Kidney tubule cell (primary cell): Measurements from ENCODE around the gene SMS.
"Not testable (repeated sequence)": the region's sequence is repeated elsewhere in the genome, so short reads cannot be mapped to it uniquely, and the experiment has no call there.

ENCODE experiments used
- DNase-seq: peaks from one replicate; pipeline ENCODE4 v3.0.0-alpha.2; 2018; ENCODE audit warnings: low spot score

Gene SMS

DNA sequence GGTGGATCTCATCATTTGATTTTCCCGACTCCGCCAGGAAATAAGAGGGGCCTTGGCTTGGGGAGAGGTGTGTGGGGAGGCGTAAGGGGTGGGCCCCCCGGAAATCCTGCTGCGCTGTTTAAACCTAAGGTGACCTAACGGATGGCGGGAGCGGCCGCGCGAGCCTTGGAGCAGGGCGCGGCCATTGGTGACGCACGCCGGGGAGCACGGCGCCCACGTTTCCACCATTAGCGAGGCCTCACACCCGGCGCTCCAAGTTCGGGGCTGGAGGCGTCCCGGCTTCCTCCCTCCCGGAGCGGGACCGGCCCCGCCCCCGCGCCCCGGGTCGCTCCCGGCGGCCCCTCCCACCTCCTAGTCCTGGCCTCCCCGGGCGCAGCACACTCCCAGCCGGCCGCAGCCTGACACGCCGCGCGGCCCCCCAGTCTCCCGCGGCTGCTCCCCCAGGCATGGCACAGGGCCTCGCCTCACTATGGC is at the start of gene SMS:
Gene SMS, plus strand, starts transcription at position 354 of the 474 bp plus-strand sequence. Its CDS starts 116 bp downstream, at position 470.
- peak; percentile 86 for DNase-seq

DNA sequence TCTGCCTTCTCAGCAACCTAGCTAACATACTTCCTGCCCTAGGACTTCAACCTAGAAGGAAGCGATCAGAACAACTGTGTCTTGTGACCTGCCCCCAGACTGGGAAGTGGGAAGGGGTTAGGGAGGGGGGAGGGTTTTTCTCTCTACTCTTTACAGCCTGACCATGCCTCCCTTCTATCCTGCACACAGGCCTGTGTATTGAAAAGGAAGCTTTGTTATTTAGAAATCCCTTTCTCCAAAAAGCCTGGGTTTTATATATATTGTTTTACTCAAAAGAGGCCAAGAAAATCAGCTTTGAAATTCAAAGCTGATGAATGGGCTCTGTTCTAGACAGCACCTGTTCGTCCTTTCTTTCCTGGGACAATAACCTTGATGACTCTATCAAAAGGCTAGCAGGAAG is 35.2 kb upstream of the SMS start:
- DNase-seq = peak; percentile 30

DNA sequence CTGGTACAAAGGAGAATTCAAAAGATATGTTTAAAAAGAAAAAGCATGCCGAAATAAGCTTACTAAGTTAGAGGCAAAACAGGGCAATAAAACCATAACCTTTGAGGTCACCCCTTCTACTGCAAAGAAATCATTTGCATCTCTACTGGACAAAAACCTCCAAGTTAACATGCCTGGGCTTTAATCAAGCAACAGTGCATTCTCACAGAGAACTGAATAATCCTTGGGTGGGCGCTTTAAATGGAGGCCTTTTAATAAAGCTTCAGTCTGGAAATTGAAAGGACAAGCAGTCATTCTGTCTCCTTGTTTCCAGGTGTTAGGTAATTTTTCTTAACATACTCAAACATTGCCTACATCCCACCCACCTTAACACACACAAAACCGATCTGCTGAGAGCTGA is 34.6 kb upstream of the SMS start:
- no peak for DNase-seq

DNA sequence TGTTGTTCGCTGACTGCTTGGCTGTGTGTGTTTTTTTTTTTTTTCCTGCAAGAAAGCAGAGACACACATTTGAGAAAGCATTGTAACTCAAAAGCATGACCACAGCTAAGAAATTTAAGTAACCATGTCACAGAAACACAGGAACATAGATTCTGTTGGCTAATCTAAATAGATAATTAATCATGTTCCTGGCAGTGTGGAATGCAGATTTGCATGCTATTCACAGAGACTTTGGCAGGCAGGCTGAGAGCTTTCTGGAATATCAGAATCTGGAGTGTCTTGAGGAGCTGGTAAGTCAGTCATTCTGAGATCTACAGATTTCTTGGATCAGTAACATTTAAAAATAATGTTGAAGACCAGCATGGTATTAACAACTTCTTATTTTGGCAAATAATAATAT is 33.2 kb upstream of the SMS start:
- no peak for DNase-seq

DNA sequence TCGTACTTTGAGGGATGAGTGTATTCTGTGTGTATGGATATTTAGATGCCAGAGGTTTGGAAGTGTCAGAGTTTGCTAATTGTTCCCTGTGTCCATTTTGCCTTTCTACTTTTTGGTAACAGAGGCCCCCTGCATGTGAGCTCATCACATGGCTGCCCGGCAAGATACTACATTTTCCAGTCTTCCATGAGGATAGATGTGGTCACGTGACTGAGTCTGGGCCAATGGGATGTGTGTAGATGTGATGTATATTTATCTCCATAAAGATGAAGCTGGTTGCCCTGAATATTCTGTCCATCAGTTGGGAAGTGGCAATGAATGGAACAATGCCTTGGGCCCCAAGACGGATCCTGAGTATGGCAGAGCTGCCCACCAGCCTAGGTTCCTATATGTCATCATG is 29.0 kb upstream of the SMS start:
- no peak for DNase-seq

DNA sequence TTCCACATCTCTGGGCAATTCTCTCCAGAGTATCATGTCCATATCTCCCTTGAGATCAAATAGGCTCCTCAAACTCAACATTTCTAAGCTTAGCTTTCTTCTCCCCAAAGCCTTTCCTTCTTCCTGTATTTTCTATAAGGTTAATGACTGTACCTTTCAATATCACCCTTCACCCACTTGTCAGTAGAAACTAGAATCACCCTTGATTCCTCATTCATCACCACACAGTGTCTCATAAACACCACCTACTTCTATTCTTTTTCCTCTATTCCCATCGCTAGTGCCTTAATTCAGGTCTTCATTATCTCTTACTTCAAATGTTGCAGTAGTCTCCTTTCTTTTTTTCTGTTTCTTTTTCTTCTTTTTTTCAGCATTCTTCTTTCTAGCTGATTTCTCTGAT is 28.3 kb upstream of the SMS start:
- DNase-seq = no peak

DNA sequence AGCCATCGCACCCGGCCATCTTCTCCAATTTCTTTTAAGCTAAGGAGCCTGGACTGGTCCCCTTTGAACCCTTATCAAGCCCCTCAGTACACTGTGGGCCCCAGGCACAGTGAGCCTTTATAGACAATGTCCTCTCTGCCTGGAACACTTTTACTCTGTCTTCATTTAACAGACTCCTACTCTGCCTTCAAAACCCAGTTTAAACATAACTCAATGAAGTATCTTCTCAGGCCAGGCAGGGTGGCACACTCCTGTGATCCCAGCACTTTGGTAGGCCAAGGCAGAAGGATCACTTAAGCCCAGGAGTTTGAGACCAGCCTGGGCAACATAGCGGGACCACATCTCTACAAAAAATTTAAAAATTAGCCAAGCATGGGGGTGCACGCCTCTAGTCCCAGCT is 27.5 kb upstream of the SMS start:
- no peak for DNase-seq

DNA sequence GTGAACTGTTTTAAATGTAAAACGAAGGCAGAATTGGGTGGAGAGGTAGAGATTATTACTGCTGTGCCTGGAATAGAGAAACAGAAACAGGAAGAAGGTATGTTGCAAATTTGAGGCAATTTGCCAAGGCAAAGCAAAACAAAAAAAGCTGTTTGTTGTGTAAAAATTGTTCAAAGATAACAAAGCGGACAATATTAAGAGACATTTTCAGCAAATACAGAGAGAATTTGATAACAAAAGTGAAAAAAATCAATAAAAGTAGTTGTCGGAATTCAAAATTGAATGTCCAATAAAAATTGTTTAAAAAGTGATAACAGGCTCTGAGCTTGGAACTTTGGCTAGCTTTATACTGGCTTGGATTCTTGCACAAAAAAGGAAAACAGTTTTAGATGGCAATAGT is 14.4 kb upstream of the SMS start:
- DNase-seq = no peak

DNA sequence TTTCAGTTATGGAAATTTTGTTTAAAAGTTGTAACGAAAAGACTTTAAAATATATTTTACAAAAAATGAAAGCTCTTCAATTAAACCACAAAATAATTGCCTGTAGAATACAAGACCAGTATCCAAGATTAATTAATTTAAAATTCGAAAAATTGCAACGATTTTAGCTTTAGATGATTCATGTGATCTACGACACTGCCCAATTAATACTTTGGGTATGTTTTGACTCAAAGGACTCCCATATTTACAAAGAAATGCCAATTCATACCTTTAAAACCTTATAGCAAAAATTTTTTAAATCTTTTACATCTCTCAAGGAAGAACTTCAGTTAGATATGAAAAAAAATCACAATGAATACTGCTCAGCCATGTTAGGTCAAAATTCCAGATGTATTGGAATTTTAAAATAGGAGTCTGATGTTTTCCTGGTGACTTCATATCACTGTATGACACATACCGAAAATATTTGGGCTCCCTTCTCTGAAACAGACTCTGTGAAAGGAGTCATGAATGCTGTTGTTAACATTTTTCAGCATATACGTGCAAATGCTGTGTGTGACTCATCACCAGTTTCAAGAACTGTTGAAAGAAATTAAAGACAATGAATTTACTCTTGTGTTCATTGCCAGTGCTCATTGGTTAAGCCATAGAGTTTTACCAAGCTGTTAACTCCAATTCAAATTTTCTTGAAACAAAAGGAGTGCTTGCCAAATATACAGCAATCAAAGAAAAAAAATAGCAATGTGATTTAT is 13.8 kb upstream of the SMS start:
- peak; percentile 98 for DNase-seq

DNA sequence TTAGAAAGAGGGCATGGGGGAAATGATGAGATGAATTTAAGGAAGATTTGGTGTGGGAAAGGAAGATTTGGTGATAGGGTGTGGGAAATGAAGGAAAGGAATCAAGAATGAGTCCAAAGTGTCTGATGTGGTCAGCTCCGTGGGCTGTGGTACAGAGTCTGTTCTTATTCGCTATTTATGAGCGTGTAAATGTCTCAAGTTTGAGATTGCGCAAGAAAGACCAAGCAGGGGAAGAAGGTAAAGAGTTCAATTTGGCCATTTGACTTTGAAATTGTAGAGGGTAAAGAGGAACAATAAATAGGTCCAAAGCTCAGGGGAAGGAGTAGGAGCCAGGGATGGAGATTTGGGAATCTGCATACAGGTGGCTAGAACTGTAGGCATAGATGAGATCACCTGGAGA is 11.3 kb upstream of the SMS start:
- DNase-seq = no peak

DNA sequence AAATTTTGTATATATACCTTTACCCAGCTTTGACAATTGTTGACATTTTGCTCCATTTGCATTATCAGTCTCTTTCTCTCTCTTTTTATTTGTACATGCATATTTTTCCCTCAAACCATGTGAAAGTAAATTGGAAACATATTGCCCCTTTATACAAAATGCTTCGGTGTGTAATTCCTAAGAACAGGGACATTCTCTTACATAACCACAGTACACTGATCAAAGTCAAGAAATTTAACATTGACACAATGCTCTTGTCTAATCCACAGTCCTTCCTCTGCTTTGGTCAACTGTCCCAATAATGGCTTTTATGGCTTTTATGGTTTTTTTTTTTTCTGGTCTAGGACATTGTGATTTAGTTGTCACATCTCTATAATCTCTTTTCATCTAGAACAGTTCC is 9.5 kb upstream of the SMS start:
- DNase-seq = no peak

DNA sequence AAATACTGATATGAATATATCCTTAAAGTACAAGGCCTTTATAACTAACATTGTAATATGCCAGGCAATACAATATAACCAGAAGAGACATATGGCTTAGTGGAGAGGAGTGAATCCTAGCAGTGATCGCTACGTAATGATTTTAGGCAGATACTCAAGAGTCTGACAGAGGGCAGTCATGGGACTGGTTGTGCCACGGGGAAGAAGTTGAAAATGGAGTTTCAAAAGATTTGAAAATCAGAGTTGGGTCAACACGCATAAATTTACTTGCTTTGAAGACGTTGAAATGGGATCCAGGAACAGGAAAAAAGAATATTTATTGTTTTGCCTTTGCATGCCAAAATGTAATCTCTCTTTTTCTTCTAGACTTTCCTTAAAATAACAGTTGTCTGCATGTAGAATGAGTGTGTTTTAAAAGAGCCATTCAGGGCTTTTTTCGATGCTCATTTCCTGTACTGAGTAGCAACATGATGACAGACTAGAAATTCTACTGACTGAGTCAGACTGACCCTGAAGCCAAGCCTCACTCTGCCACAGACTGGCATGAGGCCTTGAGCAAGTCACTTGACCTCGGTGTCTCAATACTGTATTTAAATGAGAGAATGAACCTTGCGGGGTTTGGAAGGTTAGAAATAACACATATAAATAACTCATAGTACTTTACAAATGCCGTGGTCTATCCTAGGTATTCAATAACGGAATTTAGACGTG is 8.1 kb upstream of the SMS start:
- DNase-seq = peak; percentile 93

DNA sequence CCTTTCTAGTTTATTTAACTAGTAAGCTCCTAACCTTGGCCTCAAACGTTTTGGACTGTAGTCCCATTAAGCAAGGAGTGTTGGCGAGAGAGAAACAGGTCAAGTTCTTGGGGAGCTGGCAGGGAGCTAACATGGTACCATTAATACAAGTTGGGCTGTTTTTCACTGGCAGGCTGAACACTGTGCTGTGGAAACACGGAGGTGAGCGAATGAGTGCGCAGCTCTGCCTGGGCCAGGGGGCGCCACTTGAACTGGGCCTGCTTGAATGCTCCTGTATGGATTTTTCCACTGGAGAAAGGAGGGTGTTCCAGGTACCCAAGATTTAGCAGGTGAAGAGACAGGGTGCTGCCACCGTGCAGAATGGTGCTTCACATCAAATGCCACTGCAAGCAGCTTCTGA is 7.4 kb upstream of the SMS start:
- DNase-seq = no peak

DNA sequence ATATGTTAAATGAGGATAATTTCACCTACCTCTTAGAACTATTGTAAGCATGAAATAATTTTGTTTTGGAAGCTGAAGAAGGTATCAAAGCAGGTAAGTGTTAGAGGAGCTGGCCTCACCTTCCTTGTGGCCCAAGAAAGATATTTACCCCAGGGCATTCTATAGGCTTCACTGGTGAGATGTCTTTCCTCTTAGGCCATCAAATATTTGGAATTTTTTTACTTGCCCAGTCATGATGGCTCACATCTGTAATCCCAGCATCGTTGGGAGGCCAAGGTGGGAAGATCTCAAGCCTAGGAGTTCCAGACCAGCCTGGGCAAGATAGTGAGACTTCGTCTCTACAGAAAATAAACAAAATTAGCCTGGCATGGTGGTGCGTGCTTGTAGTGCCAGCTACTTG is 6.1 kb upstream of the SMS start:
- peak; percentile 47 for DNase-seq

DNA sequence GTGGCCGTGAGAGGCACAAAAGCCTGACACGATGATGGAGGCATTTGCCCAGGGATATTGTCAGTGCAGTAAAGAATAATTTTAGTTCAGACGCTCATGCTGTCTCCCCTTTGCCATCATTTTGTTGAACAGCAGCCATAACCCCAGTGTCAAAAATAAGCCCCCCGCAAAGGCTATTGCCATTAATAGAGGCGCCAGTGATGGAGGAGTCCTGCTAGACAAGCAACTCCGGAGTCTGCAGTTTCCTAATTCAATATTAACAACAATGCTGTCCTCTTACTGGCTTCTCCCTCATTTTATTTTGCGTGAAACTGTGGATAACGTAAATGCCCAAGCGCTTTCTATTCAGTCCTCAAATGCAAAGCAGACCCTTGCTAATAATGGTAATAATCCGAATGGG is 603 bp upstream of the SMS start:
- DNase-seq = no peak

DNA sequence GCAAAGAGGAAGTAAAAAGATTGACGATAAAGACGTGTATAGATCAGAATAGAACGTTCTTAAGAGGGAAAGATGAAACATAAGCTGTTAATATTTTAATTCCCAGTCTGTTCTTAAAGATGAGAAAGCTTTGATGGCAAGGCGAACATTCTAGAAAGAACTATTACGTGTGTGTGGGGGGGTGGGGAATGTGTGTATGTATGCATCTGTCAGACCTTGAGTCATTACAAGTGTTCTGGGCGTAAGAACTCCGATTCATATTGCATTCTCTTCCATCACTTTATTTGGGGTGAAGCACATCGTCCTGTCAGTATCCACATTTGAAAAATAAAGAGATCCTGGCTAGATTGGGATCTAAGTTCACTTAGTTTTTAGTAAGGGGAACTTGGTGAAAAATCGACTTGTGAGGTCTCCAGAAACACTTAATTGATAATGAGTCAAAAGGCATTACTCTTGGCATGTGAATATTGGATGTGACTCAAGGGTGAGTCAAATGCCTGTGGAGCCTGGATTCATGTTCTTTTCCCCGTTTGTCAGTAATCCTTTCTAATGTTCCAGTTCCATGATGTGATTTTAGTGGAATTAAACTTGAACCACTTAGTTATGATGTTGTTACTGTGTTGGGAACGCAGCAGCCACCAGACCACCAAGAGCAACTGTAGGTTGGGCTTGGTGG is 3.1 kb downstream of the SMS start:
- DNase-seq = peak; percentile 86

DNA sequence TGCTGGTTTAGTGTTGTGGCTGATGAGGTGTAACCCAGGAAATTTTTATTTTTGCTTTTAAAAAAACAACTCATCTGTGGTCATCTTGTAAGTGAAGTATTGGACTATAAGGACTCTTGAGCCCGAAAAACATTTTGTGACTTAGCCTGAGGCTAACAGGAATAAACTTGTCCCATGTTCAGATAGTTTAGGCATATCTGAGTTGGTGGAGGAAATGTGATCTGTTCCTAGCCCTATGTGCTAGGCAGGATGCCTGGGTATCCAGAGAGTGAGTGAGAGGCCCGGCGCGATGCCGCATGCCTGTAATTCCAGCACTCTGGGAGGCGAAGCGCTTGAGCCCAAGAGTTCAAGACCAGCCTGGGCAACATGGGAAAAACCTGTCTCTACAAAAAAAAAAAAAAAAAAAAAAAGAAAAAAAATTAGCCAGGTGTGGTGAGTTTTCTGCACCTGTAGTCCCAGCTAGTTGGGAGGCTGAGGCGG is 3.7 kb downstream of the SMS start:
- DNase-seq = no peak

DNA sequence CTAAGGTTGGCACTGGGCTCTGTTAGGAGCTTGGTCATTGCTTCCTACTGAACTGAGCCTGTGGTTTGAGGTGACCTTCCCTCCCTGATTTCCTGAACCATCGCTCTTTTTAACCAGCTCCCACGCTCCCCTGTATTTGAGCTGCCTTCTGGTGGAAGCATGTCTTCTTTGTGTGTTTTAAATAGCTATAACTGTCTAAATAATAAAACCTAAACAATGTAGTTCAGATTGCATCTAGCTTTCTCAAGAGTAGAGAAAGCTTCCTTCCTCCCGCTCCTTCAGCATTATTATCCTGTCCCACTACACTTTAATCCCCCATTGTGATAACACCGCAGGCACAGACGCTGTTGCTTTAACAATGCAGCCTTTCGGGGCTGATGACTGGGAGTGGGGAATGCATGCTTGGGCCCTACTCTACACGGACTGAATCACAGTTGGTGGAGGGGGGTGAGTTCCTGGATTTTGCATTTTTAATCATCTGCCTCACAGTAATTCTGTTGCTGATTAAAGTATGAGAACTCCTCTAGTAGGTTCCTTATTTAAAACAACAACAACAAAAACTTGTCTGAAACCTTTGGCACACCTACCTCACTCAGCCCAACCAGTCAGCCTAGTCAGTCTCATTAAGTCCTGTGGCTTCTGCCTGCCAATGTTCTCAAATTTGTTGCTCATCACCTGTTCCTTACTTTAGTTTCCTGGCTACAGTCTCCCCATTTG is 6.6 kb downstream of the SMS start:
- DNase-seq = peak; percentile 42

DNA sequence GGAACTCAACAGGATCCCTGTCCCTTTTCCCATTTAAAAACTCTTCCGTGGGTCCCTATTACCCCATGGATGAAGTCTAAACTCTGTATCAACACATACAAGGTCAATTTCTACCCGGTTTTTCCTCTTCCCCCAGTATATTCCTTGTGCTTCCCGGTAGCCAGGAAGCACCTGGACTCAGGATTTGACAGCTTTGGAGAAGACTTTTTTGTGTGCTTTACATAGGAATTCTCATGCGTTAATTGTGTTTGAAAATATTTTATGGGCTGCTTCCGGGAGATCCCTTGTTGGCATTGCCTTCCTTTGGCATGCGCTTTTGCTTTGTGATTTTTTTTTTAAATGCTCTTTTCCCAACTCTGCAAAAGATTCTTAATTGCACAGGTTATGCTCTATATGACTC is 7.2 kb downstream of the SMS start:
- no peak for DNase-seq

DNA sequence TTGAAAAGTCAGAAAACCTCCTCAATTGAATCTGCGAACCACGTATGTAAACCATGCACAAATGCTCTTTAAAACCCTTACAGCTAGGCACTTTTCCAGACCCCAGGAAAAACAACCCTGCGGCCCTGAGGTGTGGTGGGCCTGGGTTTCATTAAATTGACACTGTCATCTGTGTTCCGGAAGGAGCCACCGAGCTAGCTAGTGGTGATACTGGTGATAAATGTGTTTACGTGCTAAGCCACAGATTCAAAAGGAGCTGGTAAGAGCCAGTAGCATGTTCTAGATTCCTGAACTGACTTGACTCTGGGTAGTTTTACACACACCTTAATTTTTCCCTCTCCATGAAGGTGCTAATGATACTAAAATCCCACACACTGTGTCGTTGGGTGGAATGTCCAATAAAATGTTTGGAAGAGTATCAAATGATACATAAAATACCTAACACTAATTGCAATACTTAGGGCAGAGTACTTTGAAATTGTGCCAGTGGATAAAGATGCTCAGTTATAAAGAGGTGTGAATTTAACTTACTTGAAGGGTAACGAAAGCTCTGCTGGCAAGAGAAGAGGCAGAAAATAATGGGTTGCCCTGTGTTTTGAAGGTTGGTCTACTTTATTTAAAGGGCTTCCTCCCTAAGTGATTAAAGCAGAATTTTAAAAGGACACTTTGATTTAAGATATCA is 8.5 kb downstream of the SMS start:
- no peak for DNase-seq

DNA sequence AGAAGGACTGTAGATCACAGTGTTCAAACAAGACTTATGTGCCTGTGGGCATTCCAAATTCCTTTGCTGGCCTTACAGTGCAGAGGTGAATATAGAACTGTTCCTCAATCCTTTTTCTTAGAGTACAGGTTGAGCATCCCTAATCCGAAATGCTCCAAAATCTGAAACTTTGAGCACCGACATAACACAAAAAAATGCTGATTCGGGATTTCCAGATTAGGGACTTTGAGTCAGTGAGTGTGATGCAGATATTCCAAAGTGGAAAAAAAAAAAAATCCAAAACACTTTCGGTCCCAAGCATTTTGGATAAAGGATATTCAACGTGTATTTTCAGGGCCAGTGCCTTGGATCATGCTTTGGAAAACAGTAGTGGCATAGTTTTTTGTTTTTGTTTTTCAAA is 9.2 kb downstream of the SMS start:
- no peak for DNase-seq

DNA sequence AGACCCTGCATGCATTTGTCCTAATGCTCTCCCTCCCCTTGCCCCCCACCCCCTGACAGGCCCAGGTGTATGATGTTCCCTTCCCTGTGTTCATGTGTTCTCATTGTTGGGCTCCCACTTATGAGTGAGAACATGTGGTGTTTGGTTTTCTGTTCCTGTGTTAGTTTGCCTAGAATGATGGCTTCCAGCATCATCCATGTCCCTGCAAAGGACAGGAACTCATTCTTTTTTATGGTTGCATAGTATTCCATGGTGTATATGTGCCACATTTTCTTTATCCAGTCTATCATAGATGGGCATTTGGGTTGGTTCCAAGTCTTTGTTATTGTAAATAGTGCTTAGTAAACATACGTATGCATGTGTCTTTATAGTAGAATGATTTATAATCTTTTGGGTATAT is 10.0 kb downstream of the SMS start:
- DNase-seq = not testable (repeated sequence)
